Activated CD8-positive, alpha-beta memory T cell treated with anti-CD3 and anti-CD28 coated beads, Interleukin-2, amount 50 U/mL, for 4 hours (primary cell): Measurements from ENCODE around the gene CCSAP.
"Not testable (repeated sequence)": the region's sequence is repeated elsewhere in the genome, so short reads cannot be mapped to it uniquely, and the experiment has no call there.

Source experiments
- DNase-seq: peaks from one replicate; pipeline ENCODE4 v3.0.0-alpha.2; 2020

CCSAP gene

GRCh38 chr1:229325401-229325800 lies 17.4 kb downstream of the CCSAP start:
- no peak for DNase-seq

- DNase-seq = no peak
Measured at GRCh38 chr1:229323885-229324553, 18.8 kb downstream of the CCSAP start.

DNA sequence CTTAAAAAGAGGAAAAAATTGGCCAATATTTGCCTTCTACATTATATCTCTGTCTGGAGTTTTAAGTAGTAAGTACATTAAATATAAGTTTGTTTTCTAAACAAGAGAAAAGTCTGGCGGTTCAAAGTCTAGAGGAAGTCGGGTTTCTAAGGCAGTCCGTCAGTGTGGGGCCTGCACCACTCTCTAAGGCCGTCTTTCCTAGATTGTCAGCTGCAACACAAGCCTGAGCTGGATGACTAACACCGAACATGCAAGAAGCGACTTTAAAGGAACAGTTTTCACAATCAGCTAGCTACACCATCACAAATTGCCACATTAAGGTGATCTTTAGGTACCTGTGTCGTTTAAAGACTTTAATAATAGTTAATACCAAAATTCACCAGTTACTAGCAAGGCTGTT lies 19.6 kb downstream of the CCSAP start:
- no peak for DNase-seq

DNA sequence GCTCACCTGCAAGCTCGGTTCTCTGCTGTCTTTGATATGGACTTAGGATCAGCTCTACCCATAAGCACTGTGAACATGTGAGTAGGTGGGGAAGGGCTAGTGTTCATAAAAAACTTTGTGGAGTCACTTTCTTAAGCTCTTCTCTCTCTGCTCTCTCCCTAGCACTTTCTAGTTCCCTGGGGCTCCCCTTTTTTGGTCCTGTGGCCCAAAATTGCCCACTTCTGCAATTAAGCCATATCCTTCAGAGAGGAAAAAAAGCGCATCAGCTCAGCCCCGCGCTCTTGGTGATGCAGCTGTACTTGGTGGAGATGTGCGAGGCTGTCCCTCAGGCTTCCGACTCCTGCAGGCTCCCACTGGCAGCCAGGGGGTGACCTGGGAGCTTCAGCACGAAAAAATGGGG lies 23.4 kb downstream of the CCSAP start:
- no peak for DNase-seq

GRCh38 chr1:229318056-229318455 lies 24.8 kb downstream of the CCSAP start:
- DNase-seq = no peak

GRCh38 chr1:229316166-229316565 lies 26.7 kb downstream of the CCSAP start:
- no peak for DNase-seq

- DNase-seq = no peak
Measured at GRCh38 chr1:229310833-229311232, 32.0 kb downstream of the CCSAP start.

GRCh38 chr1:229309684-229310083 lies 33.2 kb downstream of the CCSAP start:
- DNase-seq = no peak

- DNase-seq = no peak
Measured at GRCh38 chr1:229309074-229309473, 33.8 kb downstream of the CCSAP start.

DNA sequence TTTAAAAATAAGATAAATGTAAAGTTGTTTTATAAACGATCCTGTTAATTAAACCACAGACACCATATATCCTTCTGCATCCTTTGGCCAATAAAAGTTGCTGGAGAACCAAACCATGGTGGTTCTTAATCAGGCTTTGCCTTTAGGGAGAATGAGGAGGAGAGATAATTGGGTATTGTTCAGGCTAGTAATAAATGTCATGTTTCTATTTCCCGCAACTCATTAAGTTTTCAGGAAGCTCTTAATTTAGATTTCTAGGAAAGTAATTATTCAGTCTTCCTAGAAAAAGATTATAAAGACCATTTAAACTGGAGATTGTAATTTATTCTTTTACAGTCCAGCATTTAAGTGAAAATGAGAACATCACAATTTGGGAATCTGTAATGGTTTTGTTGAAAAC lies 37.5 kb downstream of the CCSAP start:
- DNase-seq = no peak

DNA sequence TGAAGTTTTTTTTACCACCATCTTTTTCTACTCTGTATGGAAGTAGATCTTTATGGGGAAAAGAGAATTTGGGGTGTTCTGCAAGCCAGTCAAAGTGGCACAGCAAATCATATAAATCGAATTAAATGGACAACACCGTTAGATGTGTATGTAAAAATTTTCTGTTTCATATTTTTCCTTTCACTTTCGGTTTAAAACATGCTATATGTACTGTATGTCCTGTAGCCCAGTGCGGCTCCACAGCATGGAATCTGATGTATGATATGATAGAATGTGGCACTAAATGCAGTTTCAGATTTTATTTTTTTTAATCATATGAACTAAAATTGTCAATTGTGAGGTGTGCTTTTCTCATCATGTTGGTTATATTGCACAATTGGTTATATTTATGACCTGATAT lies 39.0 kb downstream of the CCSAP start:
- no peak for DNase-seq

DNA sequence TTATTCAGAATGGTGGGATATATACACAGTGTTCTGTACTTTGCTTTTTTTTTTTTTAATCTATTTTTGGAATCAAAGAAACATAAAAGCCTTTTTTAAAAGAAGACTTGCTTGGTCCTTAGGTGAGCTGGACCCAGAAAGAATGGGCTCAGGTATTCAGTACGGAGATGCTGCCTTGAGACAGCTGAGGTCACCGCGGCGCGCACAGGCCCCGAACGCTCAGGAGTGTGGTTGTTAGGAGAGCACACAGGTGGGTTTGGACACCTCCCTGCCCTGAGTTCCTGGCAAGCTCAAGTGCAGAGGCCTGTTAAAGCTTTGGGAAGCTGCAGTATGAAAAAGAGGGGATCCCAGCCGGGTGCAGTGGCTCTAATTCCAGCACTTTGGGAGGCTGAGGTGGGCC lies 40.1 kb downstream of the CCSAP start:
- no peak for DNase-seq

DNA sequence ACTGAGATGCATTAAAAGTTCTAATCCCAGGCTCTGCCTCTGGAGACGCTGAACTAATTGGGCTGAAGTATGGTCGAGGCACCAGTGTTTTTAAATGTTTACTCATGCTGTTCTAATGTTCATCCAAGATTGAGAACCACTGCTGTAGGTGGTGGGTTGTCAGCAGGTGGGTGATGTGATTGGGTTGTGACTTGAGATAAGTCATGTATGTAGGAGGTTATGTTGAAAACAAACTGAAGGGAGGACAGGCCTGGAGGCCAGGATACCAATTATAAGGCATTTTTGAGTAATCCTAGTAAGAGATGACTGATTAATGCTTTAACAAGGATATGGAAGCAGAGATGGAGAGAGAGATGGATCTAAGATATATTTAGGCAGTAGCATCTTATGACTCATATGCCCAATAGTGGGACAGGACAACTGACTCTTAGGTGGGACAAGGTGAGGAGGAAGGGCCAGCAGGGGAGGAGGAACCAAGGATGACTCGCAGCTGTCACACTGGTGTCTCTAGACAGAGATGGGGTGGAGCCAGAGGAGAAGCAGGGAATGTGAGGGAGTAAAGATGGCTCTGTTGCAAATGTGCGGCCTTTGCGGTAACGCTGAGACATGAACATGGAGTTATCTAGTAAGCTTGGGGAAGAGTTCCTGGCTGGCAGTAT lies 42.6 kb downstream of the CCSAP start:
- DNase-seq = no peak

DNA sequence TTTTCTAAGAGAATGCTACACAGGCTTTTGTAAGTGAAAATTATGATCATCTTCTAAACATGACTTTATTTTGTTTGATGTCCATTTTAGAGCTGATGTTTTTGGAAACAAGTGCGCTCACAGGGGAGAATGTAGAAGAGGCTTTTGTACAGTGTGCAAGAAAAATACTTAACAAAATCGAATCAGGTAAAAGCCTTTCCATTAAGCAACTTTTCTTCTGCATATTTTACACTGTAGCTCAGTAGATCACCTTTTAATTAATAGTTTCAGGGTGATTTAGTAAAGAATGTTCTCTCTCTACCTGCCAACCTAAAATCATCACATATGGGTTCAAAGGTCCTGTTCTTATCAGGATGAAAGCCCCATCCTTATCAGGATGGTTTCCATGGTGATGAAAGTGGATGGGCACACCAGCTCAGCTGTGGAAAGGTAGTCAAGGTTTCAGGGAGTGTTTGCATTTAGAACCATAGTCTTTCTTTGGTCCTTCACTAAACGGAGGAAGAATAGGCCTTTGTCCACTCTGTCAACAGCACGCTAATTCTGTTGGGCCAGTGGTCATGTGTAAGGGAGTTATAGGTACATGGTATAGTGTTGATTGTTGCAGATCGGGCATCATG lies 43.9 kb downstream of the CCSAP start:
- DNase-seq = no peak

DNA sequence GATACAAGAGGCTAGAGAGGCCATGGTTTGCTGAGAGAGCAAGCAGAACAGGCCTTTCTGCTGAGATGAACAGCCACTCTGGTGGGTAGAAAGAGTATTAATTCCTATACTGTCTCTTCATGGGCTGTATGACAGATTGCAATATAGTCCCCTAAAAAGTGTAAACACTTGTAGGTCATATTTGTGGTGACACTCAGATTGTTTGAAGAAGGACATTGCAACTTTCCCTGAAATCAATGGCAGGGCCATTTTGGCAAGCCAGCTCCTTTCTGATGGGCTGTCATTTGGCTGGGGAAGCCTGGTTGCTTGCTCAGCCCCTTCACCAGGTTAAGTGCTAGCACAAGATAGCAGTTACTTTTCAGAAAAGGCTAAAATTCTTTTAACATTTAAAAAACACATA lies 44.4 kb downstream of the CCSAP start:
- DNase-seq = no peak

GRCh38 chr1:229297746-229298145 lies 45.1 kb downstream of the CCSAP start:
- no peak for DNase-seq

GRCh38 chr1:229296541-229296941 lies 46.3 kb downstream of the CCSAP start:
- DNase-seq = no peak

- DNase-seq = no peak
Measured at GRCh38 chr1:229295745-229296144, 47.1 kb downstream of the CCSAP start.

DNA sequence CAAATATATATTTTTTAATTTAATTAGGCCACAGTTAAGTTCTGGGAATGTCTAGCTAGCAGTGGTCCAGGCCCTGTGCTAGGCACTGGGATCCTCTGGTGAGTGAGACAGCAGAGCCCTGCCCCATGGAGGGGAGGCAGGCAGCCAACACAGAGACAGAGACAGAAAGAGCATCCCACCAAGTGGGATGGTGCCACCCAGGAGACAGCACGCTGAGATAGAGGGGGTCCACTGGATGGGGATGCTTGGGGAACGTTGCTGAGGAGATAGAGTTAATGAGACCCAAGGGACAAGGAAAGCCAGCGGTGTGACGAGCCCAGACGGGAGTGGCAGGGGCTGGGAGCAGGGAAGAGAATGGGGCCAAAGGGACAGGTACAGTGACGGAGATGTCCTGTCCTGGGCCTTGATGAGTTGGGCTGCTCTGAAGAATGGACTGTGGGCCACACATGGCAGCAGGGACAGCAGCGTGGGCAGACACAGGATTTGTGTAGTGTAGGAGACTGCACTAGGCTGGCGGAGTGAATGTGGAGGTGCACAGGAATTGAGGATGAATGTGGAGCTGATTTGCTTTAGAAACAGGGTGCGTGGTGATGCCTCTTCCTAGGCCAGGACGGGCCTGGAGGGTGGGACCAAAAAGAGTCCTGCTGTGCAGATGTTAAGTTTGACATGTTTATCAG lies 49.2 kb downstream of the CCSAP start:
- DNase-seq = no peak

GRCh38 chr1:229291686-229292085 lies 51.2 kb downstream of the CCSAP start:
- not testable (repeated sequence) for DNase-seq

DNA sequence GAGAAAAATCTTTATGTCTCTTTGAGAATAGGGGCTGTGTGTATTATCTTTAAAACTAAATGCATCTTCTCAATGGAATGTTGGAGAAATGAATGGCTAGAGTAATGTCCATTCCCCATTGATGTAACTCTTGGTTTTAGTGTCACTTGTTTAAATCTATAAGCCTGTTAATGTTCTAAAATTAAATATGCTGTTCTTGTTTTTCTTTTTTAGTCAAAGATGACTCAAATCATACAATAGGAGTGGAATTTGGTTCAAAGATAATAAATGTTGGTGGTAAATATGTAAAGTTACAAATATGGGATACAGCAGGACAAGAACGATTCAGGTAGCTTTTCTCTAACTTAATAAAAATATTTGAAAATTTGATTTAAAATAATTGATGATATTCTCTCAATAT lies 54.3 kb downstream of the CCSAP start:
- no peak for DNase-seq

DNA sequence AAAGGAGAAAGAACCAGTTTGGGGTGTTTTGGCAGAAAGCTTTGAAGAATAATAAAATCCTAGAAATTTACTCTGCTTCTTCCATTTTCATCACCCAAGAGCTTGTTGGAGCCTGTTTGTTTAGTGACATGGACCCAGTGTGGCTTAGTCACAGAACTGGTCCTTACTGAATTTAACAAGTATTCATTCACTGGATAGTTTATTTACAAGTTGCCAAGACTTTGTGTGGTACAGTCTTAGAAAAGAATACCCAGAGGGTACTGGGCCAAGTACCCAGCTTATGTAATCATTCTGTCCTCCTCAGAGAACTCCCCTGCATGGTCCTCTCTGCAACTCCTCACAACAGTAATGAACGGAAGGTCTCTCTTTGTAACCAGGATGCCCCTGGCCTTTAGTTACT lies 55.6 kb downstream of the CCSAP start:
- no peak for DNase-seq

DNA sequence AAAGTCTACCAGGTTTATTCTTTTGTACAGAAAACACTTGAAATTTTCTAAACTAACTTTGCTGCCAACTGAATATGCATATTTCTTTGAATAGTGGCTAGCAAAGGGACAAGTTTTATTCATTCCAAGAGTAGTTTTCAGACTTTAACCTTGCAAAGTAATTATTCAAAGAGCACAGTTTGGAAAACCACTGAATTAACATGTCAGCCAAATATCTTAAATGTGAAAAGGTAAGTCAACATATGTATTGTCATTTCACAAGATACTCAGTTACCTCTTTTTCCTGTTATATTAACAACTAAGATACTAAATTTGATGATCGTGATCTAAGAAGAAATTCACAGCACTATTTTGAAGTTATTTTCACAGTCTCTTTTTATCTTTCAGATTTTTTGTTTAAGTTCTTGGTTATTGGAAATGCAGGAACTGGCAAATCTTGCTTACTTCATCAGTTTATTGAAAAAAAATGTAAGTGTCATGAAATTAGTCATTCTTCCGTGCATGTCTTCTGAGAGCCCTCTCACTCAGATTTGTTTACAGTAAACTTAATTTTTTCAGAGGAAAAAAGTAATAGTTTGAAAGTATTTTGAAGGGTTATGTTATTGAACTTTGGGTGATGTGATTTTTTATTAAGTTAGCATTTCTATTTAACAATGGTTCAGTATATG lies 56.6 kb downstream of the CCSAP start:
- no peak for DNase-seq
